Dermis blood vessel endothelial cell (primary cell): ENCODE measurements around the gene GRID2. TPM values are rescaled to one million over a fixed set of nuclear protein-coding genes. Genes with fewer than 3 reads are reported as not detected.

Experiments
- DNase-seq: peaks from one replicate; pipeline ENCODE4 v3.0.0; 2010
- total RNA-seq: library from RNA; depleted of rRNA; stranded (reverse); fragments of >200 nt; gene quantifications from 2 replicates; pipeline ENCODE4 v1.2.3, GENCODE V29; 2014

Gene GRID2
- total RNA-seq, 1 donor from 2014 or later = not detected

GRCh38 chr4:92760433-92760832 is 456.7 kb downstream of the GRID2 start:
- no peak for DNase-seq

GRCh38 chr4:92776080-92776479 is 472.3 kb downstream of the GRID2 start:
- DNase-seq = no peak

- no peak for DNase-seq
Measured at GRCh38 chr4:92789741-92790140, 486.0 kb downstream of the GRID2 start.

- no peak for DNase-seq
Measured at GRCh38 chr4:92791871-92792440, 488.2 kb downstream of the GRID2 start.

- no peak for DNase-seq
Measured at GRCh38 chr4:92809381-92809780, 505.6 kb downstream of the GRID2 start.

GRCh38 chr4:92812652-92813051 is 508.9 kb downstream of the GRID2 start:
- no peak for DNase-seq

GRCh38 chr4:92814677-92815076 is 510.9 kb downstream of the GRID2 start:
- DNase-seq = no peak

GRCh38 chr4:92825256-92825655 is 521.5 kb downstream of the GRID2 start:
- DNase-seq = no peak

- DNase-seq = no peak
Measured at GRCh38 chr4:92825791-92826190, 522.0 kb downstream of the GRID2 start.

GRCh38 chr4:92830771-92831170 is 527.0 kb downstream of the GRID2 start:
- DNase-seq = no peak

GRCh38 chr4:92840880-92841279 is 537.1 kb downstream of the GRID2 start:
- DNase-seq = no peak

GRCh38 chr4:92843784-92844183 is 540.0 kb downstream of the GRID2 start:
- DNase-seq = no peak

- no peak for DNase-seq
Measured at GRCh38 chr4:92847026-92847425, 543.3 kb downstream of the GRID2 start.

- DNase-seq = no peak
Measured at GRCh38 chr4:92862509-92862908, 558.7 kb downstream of the GRID2 start.

- no peak for DNase-seq
Measured at GRCh38 chr4:92864096-92864495, 560.3 kb downstream of the GRID2 start.

GRCh38 chr4:92872604-92873003 is 568.8 kb downstream of the GRID2 start:
- DNase-seq = no peak

- DNase-seq = no peak
Measured at GRCh38 chr4:92885632-92886031, 581.9 kb downstream of the GRID2 start.

- no peak for DNase-seq
Measured at GRCh38 chr4:92952426-92952825, 648.7 kb downstream of the GRID2 start.

- DNase-seq = no peak
Measured at GRCh38 chr4:92952897-92953296, 649.1 kb downstream of the GRID2 start.

GRCh38 chr4:92953462-92953861 is 649.7 kb downstream of the GRID2 start:
- DNase-seq = no peak

- DNase-seq = no peak
Measured at GRCh38 chr4:92961881-92962280, 658.1 kb downstream of the GRID2 start.

GRCh38 chr4:92962831-92963230 is 659.1 kb downstream of the GRID2 start:
- no peak for DNase-seq

GRCh38 chr4:92968556-92968955 is 664.8 kb downstream of the GRID2 start:
- DNase-seq = no peak

- no peak for DNase-seq
Measured at GRCh38 chr4:92968996-92969395, 665.2 kb downstream of the GRID2 start.

GRCh38 chr4:92969650-92970379 is 666.0 kb downstream of the GRID2 start:
- DNase-seq = no peak
